Stimulated activated CD4-positive, alpha-beta T cell treated with anti-CD3 and anti-CD28 coated beads, Interleukin-4, amount 100 ng/mL, for 24 hours (primary cell): ENCODE measurements around the gene SHROOM4.

ENCODE experiments used
- DNase-seq: peaks from one replicate; pipeline ENCODE4 v3.0.0-alpha.2; 2020

The SHROOM4 gene

DNA sequence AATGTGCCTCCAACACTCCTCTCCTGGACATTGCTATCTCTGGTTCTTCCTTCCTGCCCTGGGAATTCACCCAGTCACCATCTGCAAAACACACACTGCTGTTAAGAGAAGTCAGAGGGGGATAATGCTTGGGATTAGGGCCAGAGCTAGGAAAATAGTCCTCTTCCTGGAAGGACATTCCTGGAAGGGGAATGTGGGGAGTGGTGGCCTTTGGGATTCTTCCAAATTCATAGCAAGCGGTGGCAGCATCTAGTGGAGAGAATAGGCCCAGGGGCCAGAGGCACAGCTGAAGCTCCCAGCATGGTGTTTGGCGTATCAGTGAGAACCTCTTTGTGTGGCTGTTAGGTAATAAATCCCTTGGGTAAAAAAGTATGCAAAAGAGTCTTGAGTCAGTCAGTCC, 34.3 kb downstream of the SHROOM4 start:
- no peak for DNase-seq

DNA sequence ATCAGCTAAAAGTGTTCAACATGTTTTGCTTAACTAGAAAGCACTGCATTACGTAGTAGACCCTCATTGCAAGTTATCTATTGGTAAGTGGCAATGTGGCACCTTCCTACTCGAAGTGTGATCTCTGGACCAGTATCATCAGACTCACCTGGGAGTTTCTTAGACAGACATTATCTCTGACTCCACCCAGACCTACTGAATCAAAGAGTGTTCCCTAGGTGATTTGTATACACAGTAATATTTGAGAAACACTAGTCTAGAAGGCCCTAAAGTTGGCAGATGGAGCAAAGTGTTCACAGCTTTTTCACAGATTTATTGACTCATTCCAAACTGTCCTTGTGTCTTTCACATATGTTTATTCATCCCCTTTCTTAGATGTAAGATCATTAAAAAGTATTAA, 35.7 kb downstream of the SHROOM4 start:
- no peak for DNase-seq

- no peak for DNase-seq
Observed at GRCh38 chrX:50776248-50776647, 37.7 kb downstream of the SHROOM4 start.

DNA sequence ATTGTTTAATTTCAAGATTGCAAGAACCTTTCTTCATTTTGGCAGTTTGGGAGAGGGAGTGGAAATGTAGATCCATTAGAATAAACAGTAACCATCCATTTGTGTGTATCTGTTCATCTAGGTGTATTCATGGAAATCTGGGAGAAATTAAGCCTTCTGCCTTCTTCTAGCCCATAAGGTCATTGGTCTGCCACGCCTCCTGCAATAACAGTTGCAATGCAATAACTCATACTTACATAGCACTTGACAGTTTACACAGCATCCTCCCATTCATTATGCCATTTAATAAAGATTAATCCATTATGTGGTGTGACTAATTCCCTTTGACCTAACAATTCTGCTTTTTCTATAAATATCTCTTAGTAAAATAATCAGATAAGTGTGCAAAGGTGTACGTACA, 42.6 kb downstream of the SHROOM4 start:
- DNase-seq = no peak

- no peak for DNase-seq
Observed at GRCh38 chrX:50770702-50771101, 43.3 kb downstream of the SHROOM4 start.

DNA sequence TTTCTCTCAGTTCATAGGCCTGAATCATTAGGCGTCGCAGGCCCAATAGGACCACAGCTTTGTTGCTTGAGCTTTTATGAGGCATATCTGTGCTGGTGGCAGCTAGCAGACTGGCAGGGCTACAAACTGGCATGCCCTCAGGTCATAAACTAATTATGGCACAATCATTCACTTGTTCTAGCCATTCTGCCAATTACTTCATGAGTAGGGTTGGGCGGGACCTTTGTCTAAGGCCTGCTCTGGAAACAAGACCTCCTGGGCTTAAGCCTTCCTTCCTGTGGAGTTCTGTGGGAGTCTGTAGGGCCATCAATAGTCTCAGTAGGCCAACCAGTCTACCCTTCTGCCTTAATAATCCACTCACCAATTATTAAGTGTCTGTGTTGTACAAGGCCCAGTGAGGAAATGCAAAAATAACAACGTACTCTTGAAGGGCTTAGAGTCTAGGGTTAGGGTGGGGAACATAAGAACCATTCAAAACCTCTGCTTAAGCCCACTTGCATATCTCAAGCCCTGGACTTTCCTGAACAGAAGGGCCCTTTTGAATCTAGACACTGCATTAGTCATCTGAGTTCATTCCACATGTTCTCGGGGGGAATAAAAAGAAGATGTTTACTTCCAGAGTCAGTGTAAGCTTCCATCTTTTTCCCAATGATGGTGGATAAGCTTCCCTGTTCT, 44.5 kb downstream of the SHROOM4 start:
- no peak for DNase-seq

- no peak for DNase-seq
Observed at GRCh38 chrX:50768801-50769200, 45.2 kb downstream of the SHROOM4 start.

DNA sequence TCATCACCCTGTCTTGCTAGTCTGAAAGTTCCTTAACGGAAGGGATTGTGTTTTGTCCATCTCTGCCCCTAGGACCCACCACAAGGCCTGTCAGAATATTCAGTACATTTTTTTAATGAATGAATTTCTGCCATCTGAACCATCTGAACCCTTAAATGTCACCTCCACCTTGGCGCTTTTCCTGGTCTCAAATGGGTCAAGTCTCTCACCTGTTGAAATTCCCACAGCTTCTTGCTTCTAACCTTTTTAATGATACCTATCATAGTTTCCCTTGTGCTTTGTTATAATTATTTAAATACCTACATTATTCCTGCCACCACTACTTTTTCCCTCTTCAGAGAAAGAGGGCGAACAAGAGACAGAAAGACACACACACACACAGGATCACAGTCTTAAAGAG, 48.0 kb downstream of the SHROOM4 start:
- DNase-seq = no peak

GRCh38 chrX:50762578-50762977, 51.4 kb downstream of the SHROOM4 start:
- no peak for DNase-seq

- DNase-seq = no peak
Observed at GRCh38 chrX:50756276-50756675, 57.7 kb downstream of the SHROOM4 start.

- no peak for DNase-seq
Observed at GRCh38 chrX:50751091-50751490, 62.9 kb downstream of the SHROOM4 start.

DNA sequence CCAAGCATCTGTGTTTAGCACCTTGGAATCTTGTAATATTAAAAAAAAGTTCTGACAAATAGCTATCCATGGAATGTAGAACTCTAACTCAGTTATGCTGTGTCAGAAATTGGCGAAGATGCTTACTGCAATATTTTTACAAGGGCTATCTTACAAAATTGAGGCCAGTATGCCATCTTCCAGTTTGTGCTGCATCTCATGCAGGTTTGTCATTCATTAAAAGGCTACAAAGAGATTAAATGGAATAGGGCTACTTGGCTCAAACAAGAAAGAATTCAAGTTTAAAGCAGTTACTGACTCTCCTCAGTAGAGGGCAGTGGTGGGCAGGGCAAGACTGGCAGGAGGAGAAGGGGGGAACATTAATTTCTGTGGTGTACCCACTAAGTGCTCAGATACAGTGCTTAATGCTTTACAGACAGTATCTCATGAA, 66.5 kb downstream of the SHROOM4 start:
- DNase-seq = no peak

GRCh38 chrX:50736656-50737055, 77.3 kb downstream of the SHROOM4 start:
- DNase-seq = no peak

DNA sequence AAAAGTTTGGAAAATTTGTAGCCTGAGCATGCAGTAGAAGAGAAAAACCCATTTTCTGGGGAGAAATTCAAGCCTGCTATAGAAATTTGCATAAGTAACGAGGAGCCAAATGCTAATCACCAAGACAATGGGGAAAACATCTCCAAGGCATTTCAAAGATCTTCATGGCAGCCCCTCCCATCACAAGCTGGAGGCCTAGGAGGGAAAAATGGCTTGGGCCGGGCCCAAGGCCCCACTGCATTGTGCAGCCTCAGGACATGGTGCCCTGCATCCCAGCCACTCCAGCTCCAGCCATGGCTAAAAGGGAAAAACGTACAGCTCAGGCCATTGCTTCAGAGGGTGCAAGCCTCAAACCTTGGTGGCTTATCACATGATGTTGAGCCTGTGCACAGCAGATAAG, 87.7 kb downstream of the SHROOM4 start:
- no peak for DNase-seq

DNA sequence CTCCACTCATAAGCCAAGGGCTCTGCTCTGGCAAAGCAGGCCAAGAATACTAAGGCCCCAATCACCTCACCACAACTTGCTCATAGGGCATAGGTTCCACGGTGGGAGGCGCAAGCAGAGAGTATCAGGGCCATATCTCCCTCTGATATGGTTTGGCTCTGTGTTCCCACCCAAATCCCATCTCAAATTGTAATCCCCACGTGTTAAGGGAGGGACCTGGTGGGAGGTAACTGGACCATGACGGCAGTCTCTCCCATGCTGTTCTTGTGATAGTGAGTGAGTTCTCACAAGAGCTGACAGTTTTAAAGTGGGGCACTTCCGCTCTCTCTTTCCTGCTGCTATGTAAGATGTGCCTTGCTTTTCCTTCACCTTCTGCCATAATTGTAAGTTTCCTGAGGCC, 88.7 kb downstream of the SHROOM4 start:
- DNase-seq = no peak

DNA sequence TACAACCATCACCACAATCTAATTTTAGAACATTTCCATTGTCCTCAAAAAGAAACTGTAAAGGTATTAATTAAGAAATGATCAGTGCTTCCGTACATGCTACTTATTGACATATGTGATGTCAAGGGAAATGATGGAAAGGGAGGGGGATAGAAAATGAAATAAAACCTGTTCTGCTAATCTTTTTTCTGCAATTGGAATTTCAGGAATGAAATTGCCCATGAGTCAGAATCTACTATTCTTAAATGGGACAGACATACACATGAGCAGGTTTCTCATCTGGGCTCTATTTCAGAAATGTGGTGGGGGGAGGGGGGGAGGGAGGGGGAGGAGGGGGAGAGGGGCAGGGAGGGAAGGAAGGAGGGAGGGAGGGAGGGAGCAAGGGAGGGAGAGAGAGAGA, 91.0 kb downstream of the SHROOM4 start:
- DNase-seq = no peak

- DNase-seq = no peak
Observed at GRCh38 chrX:50721764-50722521, 92.1 kb downstream of the SHROOM4 start.

DNA sequence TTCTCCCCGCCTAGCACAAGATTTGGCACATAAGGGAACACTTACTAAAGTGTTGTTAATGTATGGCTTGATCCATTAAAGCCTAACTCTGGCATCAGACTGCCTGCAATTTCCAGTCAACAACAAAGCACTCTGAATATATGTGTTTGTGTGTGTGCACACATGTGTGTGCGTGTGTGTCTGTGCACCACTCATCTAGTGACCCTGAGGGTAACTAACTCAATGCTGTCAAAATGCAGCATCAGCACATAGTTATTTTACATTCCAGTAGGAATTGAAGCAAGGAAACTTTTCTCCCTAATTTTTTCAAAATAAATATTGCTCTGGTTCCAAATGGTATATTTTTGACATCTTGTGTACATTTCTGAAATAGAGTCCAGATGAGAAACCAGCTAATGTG, 94.4 kb downstream of the SHROOM4 start:
- no peak for DNase-seq

DNA sequence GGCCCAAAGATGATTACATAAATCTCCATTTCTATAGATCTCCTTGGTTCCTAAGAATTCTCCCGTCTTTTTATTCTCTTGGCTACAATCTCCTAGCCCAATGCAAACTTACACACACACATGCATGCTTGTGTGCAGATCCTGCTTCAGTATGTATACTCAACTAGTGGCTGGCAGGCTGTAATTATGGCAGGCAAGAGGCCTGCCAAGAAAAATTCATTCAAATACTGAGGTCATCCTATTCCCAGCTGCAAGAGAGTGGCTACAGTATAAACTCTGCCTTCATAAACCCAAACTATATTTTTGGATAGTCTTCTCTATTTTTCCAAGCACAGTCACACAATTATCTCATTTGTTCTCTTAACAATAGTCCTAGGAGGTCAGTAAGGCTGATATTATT, 95.2 kb downstream of the SHROOM4 start:
- no peak for DNase-seq

DNA sequence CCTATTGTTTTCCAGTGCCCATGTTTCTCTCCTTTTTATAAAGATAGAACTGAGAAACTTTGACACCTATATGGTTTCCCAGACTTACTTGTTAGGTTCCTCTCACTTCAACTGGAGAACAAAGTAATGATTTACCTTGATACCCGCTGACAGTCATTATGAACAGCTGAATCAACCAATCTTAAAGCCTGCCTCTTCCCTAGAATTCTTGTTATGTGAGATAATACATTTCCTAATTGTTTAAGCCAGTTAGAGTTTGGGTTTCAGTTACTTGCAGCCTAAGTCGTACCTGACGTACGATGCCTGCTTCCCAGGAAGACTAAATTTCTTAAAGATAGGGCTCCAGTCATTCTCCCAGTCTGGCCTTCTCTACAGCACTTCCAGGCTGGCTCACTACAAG, 97.3 kb downstream of the SHROOM4 start:
- DNase-seq = no peak

DNA sequence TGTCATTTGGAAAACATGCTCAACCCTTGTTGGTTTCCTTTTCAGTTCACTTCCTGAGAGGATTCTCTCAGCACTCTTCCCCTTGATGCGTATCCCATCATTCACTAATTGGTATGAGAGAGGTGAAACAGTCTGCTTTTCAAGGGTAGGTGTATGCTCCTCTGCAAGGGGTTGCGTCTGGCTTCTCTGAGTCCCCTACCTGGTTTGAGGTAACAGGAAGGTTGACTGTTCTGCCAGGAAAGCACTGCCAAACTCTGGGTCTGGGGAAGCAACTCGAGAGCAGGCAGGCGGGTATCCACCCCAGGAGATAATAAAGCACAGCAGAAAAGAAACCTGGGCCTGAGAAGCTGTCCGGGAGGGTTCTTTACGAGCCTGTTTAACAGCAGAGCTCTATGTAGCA, 101.2 kb downstream of the SHROOM4 start:
- no peak for DNase-seq

DNA sequence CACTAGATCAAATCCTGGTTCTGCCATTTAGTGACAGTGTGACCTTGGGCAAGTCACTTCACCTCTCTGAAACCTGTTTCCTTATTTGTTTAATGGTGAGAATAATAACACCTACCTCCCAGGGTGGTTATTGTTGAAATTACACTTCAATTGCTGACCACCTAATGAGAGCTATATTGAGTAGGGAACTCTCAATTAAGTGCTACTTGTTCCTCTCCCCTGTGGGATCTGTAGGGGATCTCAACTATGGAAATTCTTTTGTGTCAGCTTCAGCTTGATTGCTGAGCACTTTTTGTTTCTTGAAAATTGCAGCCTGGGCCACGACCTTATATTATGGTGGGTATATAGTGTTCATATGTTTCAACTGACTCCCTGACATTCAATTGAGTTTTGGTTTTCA, 102.1 kb downstream of the SHROOM4 start:
- no peak for DNase-seq

DNA sequence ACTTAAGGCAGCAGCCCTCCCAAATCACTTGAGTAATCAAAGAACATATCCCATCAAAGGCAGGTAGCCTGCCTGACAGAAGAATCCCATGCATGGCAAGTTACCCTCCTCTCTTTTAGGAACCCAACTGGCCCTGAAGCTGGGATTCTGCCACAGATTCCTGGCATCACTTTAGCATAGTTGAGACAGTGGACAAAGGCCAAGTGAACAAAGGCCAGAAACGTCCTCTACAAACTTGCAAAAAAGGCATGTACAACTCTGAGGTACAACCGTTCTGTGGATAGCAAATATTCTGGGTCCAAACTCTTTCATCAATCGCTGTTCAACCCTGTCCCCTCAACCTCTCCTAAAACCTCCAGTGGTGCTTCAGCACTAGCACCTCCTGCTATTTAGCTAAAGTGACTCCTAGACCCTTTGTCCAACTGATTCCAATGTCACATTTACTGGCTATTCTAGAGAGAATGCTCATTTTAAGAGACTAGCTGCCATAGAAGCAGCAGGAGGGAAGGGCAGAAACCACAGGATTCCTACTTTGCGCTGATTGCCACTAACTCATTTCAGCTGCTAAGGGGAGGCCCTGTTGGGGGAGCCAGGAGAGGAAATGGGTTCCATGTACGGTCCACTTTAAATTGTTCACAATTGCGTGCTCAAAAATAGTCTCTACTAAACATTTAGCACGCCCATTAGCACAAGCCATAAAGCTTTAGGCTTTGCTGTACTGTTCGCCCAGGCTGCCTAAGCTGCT, 105.9 kb downstream of the SHROOM4 start:
- no peak for DNase-seq

- DNase-seq = no peak
Observed at GRCh38 chrX:50707405-50707804, 106.6 kb downstream of the SHROOM4 start.
